ENCODE data around the gene ST6GALNAC6.

Gene ST6GALNAC6

GRCh38 chr9:127938298-127938690 is 38.9 kb upstream of the ST6GALNAC6 start:
- no peak for DNase-seq (ENCODE audit: low read depth, low spot score)
- in situ Hi-C loops (cut with HindIII; ENCODE audit: low sequenced_read_pairs): no loop called here
- TF ChIP-seq CTCF (IDR thresholded peaks at IDR 0.05; ENCODE audit: low read depth, low read length): no peak
- H3K4me3 ChIP-seq (ENCODE audit: low read depth, low read length): peak overlapping the region; percentile 68

- peak; percentile 87 for DNase-seq (ENCODE audit: low read depth, low spot score)
- no peak for TF ChIP-seq CTCF (IDR thresholded peaks at IDR 0.05; ENCODE audit: low read depth, low read length)
Measured at GRCh38 chr9:127937388-127938297, 38.2 kb upstream of the ST6GALNAC6 start, which contains the start of gene DPM2. TSS of gene DPM2 (minus strand) at chr9:127937854. CDS start at chr9:127937820, 34 bp downstream.

GRCh38 chr9:127937056-127937387 is 37.6 kb upstream of the ST6GALNAC6 start:
- in situ Hi-C loops (cut with HindIII; ENCODE audit: low sequenced_read_pairs): no loop called here
- peak overlapping the region; percentile 68 for H3K4me3 ChIP-seq (ENCODE audit: low read depth, low read length)

More at GRCh38 chr9:127937388-127938297, 38.2 kb upstream of the ST6GALNAC6 start, which contains the start of gene DPM2:
- in situ Hi-C loops (cut with HindIII; ENCODE audit: low sequenced_read_pairs): no loop called here
- H3K4me3 ChIP-seq (ENCODE audit: low read depth, low read length): peak within 1 kb of the TSS; percentile 68

GRCh38 chr9:127936347-127936852 is 37.0 kb upstream of the ST6GALNAC6 start:
- in situ Hi-C loops (cut with HindIII; ENCODE audit: low sequenced_read_pairs): no loop called here
- DNase-seq (ENCODE audit: low read depth, low spot score): no peak
- no peak for TF ChIP-seq CTCF (IDR thresholded peaks at IDR 0.05; ENCODE audit: low read depth, low read length)
- peak overlapping the region; percentile 68 for H3K4me3 ChIP-seq (ENCODE audit: low read depth, low read length)

More at GRCh38 chr9:127937056-127937387, 37.6 kb upstream of the ST6GALNAC6 start:
- DNase-seq (ENCODE audit: low read depth, low spot score): no peak
- TF ChIP-seq CTCF (IDR thresholded peaks at IDR 0.05; ENCODE audit: low read depth, low read length): no peak

- no peak for TF ChIP-seq CTCF (IDR thresholded peaks at IDR 0.05; ENCODE audit: low read depth, low read length)
- no peak for DNase-seq (ENCODE audit: low read depth, low spot score)
- H3K4me3 ChIP-seq (ENCODE audit: low read depth, low read length): no peak overlapping the region
- in situ Hi-C loops (cut with HindIII; ENCODE audit: low sequenced_read_pairs): no loop called here
Measured at GRCh38 chr9:127935765-127936221, 36.4 kb upstream of the ST6GALNAC6 start.

GRCh38 chr9:127934986-127935385 is 35.6 kb upstream of the ST6GALNAC6 start:
- DNase-seq (ENCODE audit: low read depth, low spot score): no peak
- H3K4me3 ChIP-seq (ENCODE audit: low read depth, low read length): no peak overlapping the region
- in situ Hi-C loops (cut with HindIII; ENCODE audit: low sequenced_read_pairs): no loop called here
- TF ChIP-seq CTCF (IDR thresholded peaks at IDR 0.05; ENCODE audit: low read depth, low read length): no peak
